HG03066 (cell line): Measurements from ENCODE around the gene INPP5A.
A peak's percentile ranks its signal among the peaks of the same experiment; 100 is the strongest.
"Not testable (repeated sequence)": the region's sequence is repeated elsewhere in the genome, so short reads cannot be mapped to it uniquely, and the experiment has no call there.

Source experiments
- ATAC-seq: cut with Tn5 transposase; IDR thresholded peaks from one replicate; pipeline ENCODE4 v1.9.1; 2021; ENCODE audit warnings: low read depth; ENCODE audit not compliant: unreplicated experiment

Gene INPP5A

GRCh38 chr10:132546567-132547420 is 9.2 kb downstream of the INPP5A start:
- no peak for ATAC-seq

GRCh38 chr10:132547421-132547861 is 9.9 kb downstream of the INPP5A start:
- no peak for ATAC-seq

- ATAC-seq, result no peak
Observed at GRCh38 chr10:132548106-132548823, 10.7 kb downstream of the INPP5A start.

GRCh38 chr10:132548869-132549268 is 11.3 kb downstream of the INPP5A start:
- no peak for ATAC-seq

GRCh38 chr10:132549371-132549770 is 11.8 kb downstream of the INPP5A start:
- ATAC-seq, result no peak

GRCh38 chr10:132550366-132551092 is 12.9 kb downstream of the INPP5A start:
- ATAC-seq, result no peak

GRCh38 chr10:132551093-132551807 is 13.7 kb downstream of the INPP5A start:
- ATAC-seq, result peak; percentile 48

- ATAC-seq, result no peak
Observed at GRCh38 chr10:132551808-132552130, 14.2 kb downstream of the INPP5A start.

- not testable (repeated sequence) for ATAC-seq
Observed at GRCh38 chr10:132552635-132553034, 15.0 kb downstream of the INPP5A start.

GRCh38 chr10:132553568-132553967 is 16.0 kb downstream of the INPP5A start:
- ATAC-seq, result not testable (repeated sequence)

- no peak for ATAC-seq
Observed at GRCh38 chr10:132554053-132554990, 16.7 kb downstream of the INPP5A start.

GRCh38 chr10:132554991-132555647 is 17.5 kb downstream of the INPP5A start:
- ATAC-seq, result peak; percentile 39

- ATAC-seq, result no peak
Observed at GRCh38 chr10:132555648-132556575, 18.3 kb downstream of the INPP5A start.

- no peak for ATAC-seq
Observed at GRCh38 chr10:132556994-132557441, 19.4 kb downstream of the INPP5A start.

- ATAC-seq, result no peak
Observed at GRCh38 chr10:132557696-132558515, 20.3 kb downstream of the INPP5A start.

- ATAC-seq, result no peak
Observed at GRCh38 chr10:132558516-132559413, 21.2 kb downstream of the INPP5A start.
